Stomach (tissue), 9 donors: Measurements from ENCODE around the gene FDX1. TPM values are rescaled to one million over a fixed set of nuclear protein-coding genes. Genes with fewer than 3 reads are reported as not detected.

Experiments
- DNase-seq, 2 donors: peaks; one replicate each; pipeline versions ENCODE4 v3.0.0 to v3.0.0-alpha.2; 2013 to 2019
- H3K27ac ChIP-seq, 5 donors: fragments of 200-600 bp in 4 of 5; sonication (generic) in 4 of 5; one replicate each; pipeline ENCODE4 v1.5.1; 2013 to 2019; ENCODE audit warnings: mild to moderate bottlenecking in 1 of 5, moderate library complexity in 1 of 5
- H3K27me3 ChIP-seq, 3 donors: fragments of 200-600 bp; sonication (generic); one replicate each; pipeline ENCODE4 v1.5.1; 2017 to 2019; ENCODE audit warnings: mixed run types in 1 of 3
- H3K36me3 ChIP-seq, 4 donors: fragments of 200-600 bp; sonication (generic); 1 replicate in 3 of 4; 2 replicates in 1 of 4; pipeline ENCODE4 v1.5.1; 2016 to 2019
- H3K4me1 ChIP-seq, 4 donors: fragments of 200-600 bp; sonication (generic); one replicate each; pipeline ENCODE4 v1.5.1; 2016 to 2019
- H3K4me3 ChIP-seq, 4 donors: fragments of 200-600 bp; sonication (generic) in 3 of 4; one replicate each; pipeline ENCODE4 v1.5.1; 2016 to 2019; ENCODE audit warnings: mild to moderate bottlenecking in 1 of 4
- H3K9me3 ChIP-seq, 4 donors: fragments of 200-600 bp; sonication (generic); one replicate each; pipeline ENCODE4 v1.5.1; 2016 to 2019
- EP300 ChIP-seq: sonication (generic); formaldehyde crosslinking; IDR thresholded peaks from one replicate; pipeline ENCODE4 v1.6.1; 2017; ENCODE audit warnings: antibody characterized with exemption
- POLR2A ChIP-seq, 4 donors: fragments of 450-650 bp; IDR thresholded peaks; one replicate each; pipeline ENCODE4 v1.6.1; 2016; ENCODE audit warnings: antibody characterized with exemption in 4 of 4, control low read depth in 2 of 4, mild to moderate bottlenecking in 1 of 4, moderate library complexity in 1 of 4
- POLR2AphosphoS5 ChIP-seq, 3 donors: sonication (generic); formaldehyde crosslinking; IDR thresholded peaks; one replicate each; pipeline ENCODE4 v1.6.1; 2016; ENCODE audit warnings: antibody characterized with exemption in 3 of 3
- WGBS, 5 donors: extraction: QIAGEN DNeasy Blood & Tissue Kit in 3 of 5; methylation state at CpG; one replicate each; pipeline versions ENCODE4 v1.1.5 to v1.1.7; 2013 to 2018; 5-methylcytosine and 5-hydroxymethylcytosine counted together
- intact Hi-C: fragments of 100-400 bp; cut with DNase I; formaldehyde crosslinking; loops from one replicate; pipeline ENCODE4 v1.15.1; 2023; ENCODE audit warnings: low total_unique reads
- polyA plus RNA-seq, 3 donors: library from polyadenylated mRNA; stranded (reverse); fragments of 200-250 nt; gene quantifications; one replicate each; pipeline ENCODE4 v1.2.3, GENCODE V29; 2013
- total RNA-seq, 5 donors: library from RNA; depleted of rRNA; stranded (reverse); fragments of >200 nt; gene quantifications; one replicate each; pipeline versions ENCODE4 v1.1.0 to v1.2.3, GENCODE V29; 2014 to 2016
- TF ChIP-seq, protein P1 (sequence below), 7 experiments: fragments of 450-650 bp in 4 of 7; fragments of 200-600 bp in 3 of 7; sonication (generic) in 3 of 7; IDR thresholded peaks; one replicate each; pipeline ENCODE4 v1.5.1; 2016 to 2019; ENCODE audit warnings: antibody characterized with exemption in 7 of 7, control low read depth in 2 of 7, mild to moderate bottlenecking in 1 of 7
- donor health status: healthy with polysubstance abuse.
- donor health status: Bipolar disorder and iron deficiency.
- donor health status: healthy.

FDX1 gene
- total and polyA plus RNA-seq, 8 donors = 0.58 to 78.8 (median 22.8) TPM

DNA sequence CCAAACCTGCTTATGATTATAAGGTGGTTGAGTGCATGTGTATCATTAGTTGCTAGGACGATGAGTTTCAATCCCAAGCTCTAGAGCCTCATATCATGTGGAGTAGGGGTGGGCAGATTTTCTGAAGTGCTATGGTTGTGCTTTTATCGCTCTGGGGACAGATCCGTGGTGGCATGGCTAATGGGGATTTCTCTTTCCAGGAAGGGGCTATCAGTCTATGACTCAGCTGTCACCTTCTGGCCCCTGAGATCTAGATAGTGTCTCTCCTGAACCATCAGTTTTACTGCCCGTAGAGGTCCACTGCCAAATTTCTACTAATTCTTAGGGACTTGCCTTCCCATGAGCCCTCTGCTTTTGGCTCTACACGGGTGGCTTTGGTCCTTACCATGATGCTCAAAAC, 51.8 kb downstream of the FDX1 start:
- Histone ChIP-seq H3K9me3 (no peaks in the 10 kb centered on the region), H3K27ac (no peak overlapping the region), H3K27me3 (no peaks in the 10 kb centered on the region), H3K4me3 (no peak overlapping the region), H3K4me1 (peaks cover 0 to 6% (median 0%) of the 10 kb centered on the region in 4 donors), H3K36me3 (no peaks in the 10 kb centered on the region)
- TF ChIP-seq EP300 = no peak
- no peak for TF ChIP-seq POLR2A (IDR thresholded peaks at IDR 0.05)
- TF ChIP-seq, protein P1, sequence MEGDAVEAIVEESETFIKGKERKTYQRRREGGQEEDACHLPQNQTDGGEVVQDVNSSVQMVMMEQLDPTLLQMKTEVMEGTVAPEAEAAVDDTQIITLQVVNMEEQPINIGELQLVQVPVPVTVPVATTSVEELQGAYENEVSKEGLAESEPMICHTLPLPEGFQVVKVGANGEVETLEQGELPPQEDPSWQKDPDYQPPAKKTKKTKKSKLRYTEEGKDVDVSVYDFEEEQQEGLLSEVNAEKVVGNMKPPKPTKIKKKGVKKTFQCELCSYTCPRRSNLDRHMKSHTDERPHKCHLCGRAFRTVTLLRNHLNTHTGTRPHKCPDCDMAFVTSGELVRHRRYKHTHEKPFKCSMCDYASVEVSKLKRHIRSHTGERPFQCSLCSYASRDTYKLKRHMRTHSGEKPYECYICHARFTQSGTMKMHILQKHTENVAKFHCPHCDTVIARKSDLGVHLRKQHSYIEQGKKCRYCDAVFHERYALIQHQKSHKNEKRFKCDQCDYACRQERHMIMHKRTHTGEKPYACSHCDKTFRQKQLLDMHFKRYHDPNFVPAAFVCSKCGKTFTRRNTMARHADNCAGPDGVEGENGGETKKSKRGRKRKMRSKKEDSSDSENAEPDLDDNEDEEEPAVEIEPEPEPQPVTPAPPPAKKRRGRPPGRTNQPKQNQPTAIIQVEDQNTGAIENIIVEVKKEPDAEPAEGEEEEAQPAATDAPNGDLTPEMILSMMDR (IDR thresholded peaks at IDR 0.05) = no peak
- no peak for TF ChIP-seq POLR2AphosphoS5 (IDR thresholded peaks at IDR 0.05)
- no peak for DNase-seq
- 85 to 96% (median 93%) methylated on average over 5 of the region's 5 CpGs for WGBS, 5 donors
- intact Hi-C loops = no loop called here

DNA sequence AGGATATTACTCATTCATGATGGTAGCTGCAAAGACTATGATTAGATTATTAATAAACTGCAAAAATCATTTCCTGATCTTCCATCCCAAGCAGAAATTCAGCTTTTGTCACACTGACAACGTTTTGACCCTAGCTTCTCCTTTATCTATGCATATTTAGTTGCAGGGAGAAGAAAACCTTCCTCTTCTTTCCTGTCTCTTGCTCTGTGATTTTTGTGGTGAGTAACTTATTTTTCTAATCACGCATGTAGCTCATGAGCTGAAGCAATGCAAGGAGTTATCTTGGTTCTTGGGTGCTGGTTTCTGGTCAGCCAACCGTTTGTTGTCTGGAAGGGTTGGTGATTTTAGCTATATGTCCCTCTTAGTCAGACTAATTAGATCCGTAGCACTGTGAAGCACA, 56.4 kb downstream of the FDX1 start:
- intact Hi-C loops = no loop called here
- 72 to 86% (median 82%) methylated on average over 4 of the region's 4 CpGs for WGBS, 5 donors
- Histone ChIP-seq H3K27me3 (no peaks in the 10 kb centered on the region), H3K36me3 (no peaks in the 10 kb centered on the region), H3K27ac (no peak overlapping the region), H3K4me3 (no peak overlapping the region), H3K9me3 (no peaks in the 10 kb centered on the region), H3K4me1 (no peaks in the 10 kb centered on the region)
- TF ChIP-seq, protein P1 (IDR thresholded peaks at IDR 0.05) = no peak
- no peak for DNase-seq

DNA sequence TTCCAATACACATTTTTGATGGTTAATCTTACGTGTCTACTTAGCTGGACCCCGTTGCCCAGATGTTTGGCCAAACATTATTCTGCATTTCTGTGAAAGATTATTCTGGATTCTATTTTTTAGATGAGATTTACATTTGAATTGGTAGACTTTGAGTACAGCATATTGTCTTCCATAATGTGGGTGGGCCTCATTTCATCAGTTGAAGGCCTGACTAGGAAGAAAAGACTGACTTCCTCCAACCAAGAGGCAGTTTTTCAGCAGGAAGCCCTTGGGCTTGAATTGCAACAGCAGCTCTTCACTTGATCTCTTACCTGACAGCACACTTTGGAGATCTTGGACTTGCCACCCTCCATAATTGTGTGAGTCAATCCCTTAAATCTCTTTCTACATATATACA, 58.7 kb downstream of the FDX1 start:
- intact Hi-C loops = no loop called here

DNA sequence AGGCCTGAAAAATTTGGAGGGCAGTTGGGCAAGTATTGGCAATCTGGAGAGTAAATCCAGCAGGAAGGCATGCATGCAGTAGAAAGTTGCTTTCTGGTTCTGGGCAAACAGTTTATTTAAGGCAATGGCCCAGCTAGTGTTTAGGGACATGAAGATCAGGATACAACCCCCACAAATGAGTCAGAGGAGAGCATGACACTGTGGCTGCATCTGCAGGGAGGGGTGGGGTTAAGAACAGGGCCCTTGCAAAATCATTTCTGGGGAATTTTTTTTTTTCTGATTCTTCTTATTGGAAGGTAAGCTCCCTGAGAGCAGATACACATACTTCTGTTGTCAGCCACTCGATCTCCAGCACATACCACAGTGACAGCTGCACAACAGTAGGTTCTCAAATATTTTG, 61.1 kb downstream of the FDX1 start:
- TF ChIP-seq POLR2A (IDR thresholded peaks at IDR 0.05) (no peak), POLR2AphosphoS5 (IDR thresholded peaks at IDR 0.05) (no peak), EP300 (no peak)
- TF ChIP-seq, protein P1 (IDR thresholded peaks at IDR 0.05) = no peak
- 77 to 100% (median 88%) methylated on average over 1 of the region's 1 CpG for WGBS, 5 donors
- no peaks in the 10 kb centered on the region for H3K27me3 ChIP-seq
- intact Hi-C loops = no loop called here
- no peaks in the 10 kb centered on the region for H3K9me3 ChIP-seq
- no peaks in the 10 kb centered on the region for H3K4me1 ChIP-seq
- H3K27ac ChIP-seq = no peak overlapping the region
- H3K4me3 ChIP-seq = no peak overlapping the region
- H3K36me3 ChIP-seq = no peaks in the 10 kb centered on the region
- DNase-seq = no peak

More for the DNA sequence above, 58.7 kb downstream of the FDX1 start:
- Histone ChIP-seq H3K36me3 (no peaks in the 10 kb centered on the region), H3K4me1 (no peaks in the 10 kb centered on the region), H3K27ac (no peak overlapping the region), H3K9me3 (no peaks in the 10 kb centered on the region), H3K4me3 (no peak overlapping the region), H3K27me3 (no peaks in the 10 kb centered on the region)
- DNase-seq = no peak
- 50 to 97% (median 73%) methylated on average over 2 of the region's 2 CpGs for WGBS, 5 donors
- TF ChIP-seq, protein P1 (IDR thresholded peaks at IDR 0.05) = no peak
- TF ChIP-seq POLR2A (IDR thresholded peaks at IDR 0.05) (no peak), EP300 (no peak), POLR2AphosphoS5 (IDR thresholded peaks at IDR 0.05) (no peak)
